G401.6 (cell line): ENCODE data around the gene GASK1A.

Experiments
- FAIRE-seq: peaks from 2 replicates; lab custom pipeline; 2012; peaks lifted over from hg19 to GRCh38; lab: Jason Lieb, UNC

The GASK1A gene

DNA sequence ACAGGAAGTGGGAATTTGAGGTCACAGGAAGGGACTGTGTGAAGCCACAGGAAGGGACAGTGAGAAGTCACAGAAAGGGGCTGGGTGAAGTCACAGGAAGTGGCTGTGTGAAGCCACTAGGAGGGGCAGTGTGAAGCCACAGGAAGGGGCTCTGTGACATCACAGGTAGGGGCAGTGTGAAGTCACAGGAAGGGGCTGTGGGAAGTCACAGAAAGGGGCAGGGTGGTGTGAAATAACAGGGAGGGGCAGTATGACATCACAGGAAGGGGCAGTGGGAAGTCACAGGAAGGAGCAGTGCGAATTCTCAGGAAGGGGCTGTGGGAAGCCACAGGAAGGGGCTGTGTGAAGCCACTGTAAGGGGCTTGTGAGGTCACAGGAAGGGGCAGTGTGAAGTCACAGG, 35.8 kb downstream of the GASK1A start:
- no peak for FAIRE-seq

DNA sequence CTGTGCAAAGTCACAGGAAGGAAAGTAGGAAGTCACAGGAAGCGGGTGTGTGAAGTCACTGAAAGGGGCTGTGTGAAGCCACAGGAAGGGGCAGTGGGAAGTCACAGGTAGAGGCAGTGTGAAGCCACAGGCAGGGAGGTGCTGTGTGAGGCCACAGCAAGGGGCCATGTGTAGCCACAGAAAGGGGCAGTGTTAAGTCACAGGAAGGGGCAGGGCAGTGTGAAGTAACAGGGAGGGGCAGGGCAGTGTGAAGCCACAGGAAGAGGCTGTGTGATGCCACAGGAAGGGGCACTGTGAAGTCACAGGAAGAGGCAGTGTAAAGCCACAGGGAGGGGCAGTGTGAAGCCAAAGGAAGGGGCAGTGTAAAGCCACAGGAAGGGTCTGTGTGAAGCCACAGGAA, 36.5 kb downstream of the GASK1A start:
- no peak for FAIRE-seq

DNA sequence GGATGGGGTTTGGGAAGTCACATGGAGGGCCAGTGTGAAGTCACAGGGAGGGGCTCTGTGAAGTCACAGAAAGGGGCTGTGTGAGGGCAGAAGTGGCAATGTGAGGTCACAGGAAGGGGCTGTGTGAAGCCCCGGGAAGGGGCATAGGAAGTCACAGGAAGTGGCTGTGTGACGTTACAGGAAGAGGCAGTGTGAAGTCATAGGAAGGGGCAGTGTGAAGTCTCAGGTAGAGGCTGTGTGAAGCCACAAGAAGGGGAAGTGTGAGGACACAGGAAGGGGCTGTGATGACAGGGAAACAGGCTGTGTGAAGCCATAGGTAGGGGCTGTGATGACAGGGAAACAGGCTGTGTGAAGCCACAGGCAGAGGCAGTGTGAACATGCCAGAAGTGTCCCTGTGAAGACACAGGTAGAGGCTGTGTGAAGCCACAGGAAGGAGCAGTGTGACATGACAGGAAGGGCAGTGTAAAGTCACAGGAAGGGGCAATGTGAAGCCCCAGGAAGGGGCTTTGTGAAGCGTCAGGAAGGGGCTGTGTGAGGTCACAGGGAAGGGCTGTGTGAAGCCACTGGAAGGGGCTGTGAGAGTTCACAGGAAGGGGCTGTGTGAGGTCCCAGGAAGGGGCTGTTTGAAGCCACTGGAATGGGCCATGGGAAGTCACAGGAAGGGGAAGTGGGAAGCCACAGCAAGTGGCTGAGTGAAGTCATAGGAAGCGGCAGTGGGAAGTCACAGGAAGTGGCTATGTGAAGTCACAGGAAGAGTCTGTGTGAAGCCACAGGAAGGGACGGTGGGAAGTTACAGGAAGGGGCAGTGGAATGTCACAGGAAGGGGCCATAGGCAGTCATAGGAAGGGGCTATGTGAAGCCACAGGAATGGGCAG, 37.1 kb downstream of the GASK1A start:
- no peak for FAIRE-seq

DNA sequence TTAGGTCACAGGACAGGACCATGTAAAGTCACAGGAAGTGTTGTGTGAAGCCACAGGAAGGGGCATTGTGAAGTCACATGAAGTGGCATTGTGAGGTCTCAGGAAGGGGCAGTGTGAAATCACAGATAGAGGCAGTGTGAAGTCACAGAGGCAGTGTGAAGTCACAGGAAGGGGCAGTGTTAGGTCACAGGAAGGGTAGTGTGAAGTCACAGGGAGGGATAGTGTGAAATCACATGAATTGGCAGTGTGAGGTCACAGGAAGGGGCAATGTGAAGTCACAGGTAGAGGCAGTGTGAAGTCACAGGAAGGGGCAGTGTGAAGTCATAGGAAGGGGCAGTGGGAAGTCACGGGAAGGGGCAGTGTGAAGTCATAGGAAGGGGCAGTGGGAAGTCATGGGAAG, 37.9 kb downstream of the GASK1A start:
- no peak for FAIRE-seq

DNA sequence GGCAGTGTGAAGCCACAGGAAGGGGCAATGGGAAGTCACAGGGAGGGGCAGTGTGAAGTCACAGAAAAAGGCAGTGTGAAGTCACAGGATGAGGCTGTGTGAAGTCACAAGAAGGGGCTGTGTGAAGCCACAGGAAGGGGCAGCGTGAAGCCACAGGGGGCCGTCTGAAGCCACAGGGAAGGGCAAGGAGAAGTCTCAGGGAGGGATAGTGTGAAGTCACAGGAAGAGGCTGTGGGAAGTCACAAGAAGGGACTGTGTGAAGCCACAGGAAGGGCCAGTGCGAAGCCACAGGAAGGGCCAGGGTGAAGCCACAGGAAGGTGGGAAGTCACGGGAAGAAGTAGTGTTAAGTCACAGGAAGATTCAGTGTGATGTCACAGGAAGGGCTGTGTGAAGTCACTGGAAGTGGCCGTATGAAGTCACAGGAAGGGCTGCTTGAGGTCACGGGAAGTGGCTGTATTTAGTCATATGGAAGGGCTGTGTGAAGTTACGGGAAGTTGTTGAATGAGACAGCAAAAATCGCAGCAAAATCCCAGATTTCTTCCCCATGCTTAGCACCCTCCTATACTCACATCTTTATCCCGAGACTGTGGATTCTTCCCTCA, 38.6 kb downstream of the GASK1A start:
- FAIRE-seq = no peak

DNA sequence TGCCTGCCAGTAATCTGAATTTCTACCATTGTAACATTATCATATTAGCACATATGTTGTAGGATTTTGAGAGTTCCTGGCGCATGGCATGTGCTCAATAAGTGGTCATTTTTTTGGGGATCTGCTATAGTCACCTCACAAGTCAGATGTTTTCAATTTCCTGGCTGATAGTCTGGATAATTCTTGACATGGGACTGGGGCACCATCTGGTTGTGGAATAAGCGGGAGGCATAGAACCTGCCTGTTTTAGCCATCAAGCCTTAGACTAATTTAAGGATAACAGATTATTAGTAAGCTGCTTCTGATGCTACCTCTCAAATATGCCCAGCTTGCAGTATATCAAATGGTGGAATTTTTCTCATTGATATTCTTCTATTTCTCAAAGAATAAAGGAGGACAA, 39.1 kb downstream of the GASK1A start:
- no peak for FAIRE-seq

DNA sequence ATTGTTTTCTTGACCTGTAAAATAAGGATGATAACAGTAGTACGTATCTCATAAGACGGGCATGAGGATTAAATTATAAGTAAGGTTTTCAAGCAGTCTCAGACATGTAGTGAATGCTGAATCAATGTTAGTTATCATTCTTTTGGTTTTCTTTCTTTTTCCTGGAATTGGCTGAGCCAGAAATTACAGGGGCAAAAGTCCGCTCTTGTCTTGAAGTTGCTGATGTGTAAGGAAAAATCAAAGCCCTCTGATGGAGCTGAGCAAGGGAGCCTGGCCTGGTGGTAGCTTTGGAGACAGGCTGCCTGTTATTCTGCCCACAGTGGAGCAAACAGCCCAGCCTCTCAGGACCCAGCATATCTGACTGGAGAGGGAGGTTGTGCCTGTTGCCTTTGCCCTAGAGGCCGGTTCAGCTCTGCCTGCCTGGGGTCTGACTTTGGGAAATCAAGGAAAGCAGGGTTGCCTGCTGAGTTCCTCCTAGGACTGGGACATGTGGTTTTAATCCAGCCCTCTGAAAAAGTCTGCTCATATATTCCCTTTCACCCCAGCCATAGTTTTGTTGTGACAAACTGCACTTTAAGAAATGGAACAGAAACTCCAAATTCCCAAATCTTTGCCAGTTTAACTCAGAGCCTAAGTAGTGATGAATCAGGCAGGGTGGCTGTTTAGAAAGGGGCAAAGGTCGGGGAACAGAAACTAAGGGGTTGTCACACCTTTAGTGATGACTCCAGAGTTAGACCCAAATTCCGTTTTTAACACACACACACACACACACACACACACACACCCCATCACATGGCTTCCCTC, 40.1 kb downstream of the GASK1A start:
- no peak for FAIRE-seq

DNA sequence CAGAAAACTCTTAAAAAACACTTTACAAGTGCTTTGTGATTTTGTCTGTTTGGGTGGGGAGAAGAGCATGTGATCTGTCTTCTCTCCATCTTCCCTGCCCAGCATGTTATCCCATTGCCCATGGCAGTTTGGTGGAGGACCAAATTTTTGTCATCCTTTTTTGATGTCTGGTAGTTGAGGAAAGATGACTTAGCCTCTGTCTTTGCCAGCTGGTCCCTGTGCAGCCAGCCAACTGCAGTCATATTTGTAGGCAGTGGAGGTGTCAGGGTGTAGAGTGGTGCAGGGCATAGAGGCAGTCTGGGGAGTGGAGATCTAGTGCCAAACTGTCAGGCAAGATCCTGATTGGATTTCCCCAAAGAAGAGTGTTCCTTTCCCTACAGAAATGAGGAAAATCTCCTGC, 40.7 kb downstream of the GASK1A start:
- no peak for FAIRE-seq

DNA sequence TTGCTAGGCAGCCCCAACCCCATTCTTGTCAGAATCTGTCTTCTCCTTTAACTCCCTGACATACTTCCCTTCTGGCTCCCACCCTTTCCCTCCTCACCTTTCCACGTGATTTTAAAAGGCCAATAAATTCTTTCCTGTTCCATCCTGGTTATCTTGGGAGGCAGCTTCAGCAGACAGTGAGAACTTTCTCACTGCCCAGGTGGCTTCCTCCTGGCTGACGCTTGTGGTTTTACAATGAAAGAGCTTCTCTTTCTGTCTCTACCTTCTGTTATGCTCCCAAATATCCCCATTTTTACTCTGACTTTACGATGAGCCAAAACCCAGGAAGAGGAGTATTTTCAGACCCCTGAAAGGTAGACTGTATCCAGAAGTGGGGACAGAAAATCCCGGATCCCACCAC, 42.1 kb downstream of the GASK1A start:
- FAIRE-seq = no peak

DNA sequence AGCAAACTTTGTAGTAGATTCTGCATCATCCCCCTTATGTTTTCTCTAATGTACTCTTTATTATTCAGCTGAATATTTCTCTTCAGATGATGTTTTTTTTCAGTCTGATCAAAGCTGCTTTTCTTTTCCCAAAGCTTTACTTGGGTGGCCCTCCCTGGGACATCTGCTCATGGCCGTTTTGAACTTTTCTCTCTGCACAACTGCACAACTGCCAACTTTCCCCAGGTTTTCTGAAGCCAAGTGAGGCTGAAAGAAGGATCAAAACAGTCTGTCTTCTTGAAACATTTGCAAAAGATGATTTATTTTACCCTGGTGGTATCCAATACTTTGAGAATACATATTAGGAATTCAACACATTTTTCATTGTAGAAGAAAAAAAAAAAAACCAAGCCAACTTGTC, 43.0 kb downstream of the GASK1A start:
- no peak for FAIRE-seq

DNA sequence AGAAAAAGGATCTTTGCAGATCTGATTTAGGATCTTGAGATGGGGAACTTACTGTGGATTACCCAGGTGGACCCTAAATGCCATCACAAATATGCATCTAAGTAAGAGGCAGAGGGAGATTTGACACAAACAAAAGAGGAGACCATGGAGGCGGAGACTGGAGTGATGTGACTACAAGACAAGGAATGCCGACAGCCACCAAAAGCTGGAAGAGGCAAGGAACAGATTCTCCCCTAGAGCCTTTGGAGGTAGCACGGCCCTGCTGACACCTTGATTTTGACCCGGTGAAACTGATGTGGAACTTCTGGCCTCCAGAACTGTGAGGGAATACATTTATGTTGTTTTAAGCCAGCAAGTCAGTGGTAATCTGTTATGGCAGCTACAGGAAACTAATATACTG, 44.0 kb downstream of the GASK1A start:
- FAIRE-seq = no peak

DNA sequence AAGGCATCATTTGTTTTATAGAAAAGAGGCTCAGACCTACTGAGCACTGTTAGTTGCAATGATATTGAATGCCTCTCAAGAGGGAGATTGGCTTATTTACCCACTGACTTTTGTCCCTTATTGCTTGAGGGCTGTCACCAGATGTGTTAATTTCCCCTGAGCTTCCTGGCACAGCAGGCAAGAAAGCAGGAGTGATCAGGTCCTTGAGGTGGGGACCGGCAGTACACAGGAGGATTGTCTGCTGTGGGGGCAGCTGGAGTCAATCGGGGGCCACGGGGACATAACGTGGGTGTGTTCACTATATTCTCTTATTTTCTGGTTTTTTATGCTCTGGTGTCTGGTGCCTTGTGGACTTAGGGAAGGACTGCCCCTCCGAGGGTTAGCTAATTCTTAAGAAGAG, 44.6 kb downstream of the GASK1A start:
- no peak for FAIRE-seq

DNA sequence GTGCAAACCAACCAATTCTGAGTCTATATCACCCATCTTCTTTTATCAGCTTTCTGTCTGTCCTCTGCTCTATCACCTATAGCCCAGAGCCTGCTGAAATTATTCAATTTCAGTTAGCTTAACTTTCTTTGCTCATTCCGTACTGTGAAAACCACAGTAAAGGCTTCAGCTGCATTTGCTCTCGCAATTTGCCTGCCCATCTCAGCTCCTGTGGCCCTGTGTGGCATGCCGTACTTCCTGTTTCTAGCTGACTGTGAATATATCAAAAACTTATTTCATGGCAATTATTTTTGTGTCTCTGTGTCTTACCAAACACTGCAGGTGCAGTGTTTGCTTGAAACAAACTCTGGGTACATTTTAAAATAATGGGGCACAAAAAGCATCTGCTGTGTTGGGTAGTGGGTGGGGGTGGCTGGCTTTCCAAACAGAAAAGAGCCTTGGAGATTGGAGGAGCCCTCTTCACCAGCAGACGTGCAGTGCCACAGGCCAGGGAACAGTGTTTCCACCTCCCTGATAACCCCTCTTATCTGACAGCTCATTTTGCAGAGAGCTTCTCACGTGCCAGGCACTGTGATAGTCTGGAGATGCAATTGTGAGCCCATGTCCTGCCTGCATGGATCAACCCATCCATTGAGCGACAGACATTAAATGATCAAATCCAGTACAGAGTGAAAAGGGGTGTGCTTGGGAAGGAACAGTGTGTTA, 45.2 kb downstream of the GASK1A start:
- no peak for FAIRE-seq

DNA sequence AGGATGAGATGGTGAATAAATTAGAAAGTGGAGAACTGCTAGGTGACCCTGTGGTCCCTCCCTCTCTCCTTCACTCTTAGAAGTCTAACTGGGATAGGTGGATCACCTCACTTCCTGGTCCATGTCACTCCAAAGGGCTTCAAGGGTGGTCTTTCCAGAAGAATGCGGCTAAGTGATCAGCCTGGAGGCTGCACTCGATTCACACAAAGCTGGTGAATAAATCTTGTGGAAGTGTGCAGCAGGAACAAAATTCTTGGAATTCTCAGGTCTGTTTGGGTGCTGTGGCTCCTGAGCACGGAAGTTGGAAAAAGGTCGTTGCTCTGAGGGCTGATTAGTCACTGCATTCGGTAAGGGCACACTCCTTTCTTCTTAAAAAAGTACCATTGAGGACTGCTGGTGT, 46.3 kb downstream of the GASK1A start:
- FAIRE-seq = no peak

DNA sequence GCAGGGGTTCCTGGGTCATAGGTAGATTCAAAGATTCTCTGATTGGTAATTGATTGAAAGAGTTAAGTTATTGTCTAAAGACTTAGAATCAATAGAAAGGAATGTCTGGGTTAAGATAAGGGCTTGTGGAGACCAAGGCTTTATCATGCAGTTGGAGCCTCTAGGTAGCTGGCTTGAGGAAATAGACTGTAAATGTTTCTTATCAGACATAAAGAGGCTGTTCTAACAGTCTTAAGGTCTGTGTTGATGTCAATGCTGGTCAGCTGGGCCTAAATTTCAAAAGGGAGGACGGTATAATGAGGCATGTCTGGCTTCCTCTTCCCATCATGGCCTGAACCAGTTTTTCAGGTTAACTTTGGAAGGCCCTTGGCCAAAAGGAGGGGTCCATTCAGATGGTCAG, 48.9 kb downstream of the GASK1A start:
- no peak for FAIRE-seq

DNA sequence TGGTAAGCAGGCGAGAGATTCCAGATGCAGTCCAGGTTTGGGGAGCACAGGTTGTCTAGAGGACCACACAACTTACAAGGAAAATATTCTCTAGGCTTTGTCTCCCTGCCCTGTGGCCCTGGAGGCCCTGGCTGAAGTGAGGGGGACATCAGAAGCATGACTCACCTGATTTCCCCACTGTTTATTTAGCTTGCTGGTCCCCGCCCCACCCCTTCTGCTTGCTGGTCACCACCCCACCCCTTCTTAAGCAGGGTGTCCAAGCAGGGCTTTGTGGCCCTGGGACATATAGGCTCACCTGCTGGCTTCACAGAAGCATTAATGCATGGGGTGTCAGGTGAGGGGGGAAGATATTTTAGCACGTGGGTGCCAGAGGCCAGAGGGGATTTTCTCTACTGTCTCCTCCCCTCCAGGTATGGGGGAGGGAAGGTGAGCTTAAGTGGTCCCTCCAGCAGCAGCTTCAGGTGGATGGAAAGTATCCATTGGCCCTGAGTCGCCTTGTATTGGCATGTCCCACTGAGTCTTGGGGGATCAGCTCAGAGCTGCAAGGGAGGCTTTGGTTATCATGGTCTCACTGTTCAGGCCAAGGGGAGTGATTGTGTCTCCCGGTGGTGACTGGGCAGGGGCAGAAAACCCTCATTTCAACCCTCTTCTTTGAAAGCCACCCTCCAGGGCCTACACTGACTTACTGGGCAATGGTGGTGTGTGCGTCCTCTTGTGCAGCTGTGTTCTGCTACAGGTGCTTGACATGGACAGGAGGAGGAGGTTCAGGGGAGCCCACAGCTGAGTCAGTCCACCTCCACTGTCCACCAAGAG, 49.8 kb downstream of the GASK1A start:
- no peak for FAIRE-seq

DNA sequence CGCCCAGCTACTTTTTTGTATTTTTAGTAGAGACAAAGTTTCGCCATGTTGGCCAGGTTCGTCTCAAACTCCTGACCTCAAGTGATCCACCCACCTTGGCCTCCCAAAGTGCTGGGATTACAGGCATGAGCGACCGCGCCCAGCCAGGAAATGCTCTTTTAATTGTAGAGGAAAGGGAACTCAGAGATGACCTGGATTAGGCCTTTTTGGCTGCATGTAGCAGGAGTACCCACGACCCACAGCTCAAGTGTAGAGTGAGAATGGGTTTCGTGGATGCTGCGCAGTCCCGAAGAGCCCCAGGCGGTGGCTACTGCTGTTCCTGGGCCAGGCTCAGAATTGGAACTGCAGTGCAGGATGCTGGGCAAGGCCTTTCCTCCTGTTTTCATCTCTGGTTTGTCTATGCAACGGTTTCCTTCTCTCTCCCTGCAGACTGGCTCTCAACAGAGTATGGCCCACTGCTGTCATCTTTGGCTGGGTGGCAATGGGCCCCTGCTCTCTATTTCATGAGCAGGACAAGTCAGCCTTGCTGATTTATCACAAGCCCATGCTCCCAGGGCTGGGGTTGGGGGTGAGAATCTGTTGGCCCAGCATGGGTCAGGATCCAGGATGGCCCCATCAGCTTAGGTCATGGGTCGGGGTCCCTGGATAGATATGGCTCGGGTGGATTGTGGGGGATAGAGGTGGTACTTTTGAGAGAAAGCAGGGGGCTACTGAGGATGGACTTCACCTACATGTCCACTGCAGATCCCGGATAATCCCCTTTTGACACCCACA, 51.2 kb downstream of the GASK1A start:
- FAIRE-seq = no peak

DNA sequence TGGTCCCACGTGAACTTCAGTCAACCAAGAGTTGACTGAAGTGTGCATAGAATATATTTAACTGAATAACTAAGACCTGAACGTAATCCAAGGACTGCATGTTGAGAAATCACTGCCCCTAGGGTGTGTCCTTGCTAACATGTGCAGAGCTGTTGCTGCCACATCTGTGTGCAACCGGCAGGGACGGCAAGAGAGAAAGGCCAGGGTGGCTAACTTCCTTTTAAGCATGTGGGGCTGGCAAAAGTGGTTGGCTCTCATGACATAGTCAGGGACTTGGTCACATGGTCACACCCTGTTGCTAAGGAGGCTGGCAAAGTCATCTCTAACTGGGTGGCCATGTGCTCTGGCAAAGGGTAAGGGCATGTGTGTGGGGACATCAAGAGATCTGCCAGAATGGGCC, 52.4 kb downstream of the GASK1A start:
- FAIRE-seq = no peak

DNA sequence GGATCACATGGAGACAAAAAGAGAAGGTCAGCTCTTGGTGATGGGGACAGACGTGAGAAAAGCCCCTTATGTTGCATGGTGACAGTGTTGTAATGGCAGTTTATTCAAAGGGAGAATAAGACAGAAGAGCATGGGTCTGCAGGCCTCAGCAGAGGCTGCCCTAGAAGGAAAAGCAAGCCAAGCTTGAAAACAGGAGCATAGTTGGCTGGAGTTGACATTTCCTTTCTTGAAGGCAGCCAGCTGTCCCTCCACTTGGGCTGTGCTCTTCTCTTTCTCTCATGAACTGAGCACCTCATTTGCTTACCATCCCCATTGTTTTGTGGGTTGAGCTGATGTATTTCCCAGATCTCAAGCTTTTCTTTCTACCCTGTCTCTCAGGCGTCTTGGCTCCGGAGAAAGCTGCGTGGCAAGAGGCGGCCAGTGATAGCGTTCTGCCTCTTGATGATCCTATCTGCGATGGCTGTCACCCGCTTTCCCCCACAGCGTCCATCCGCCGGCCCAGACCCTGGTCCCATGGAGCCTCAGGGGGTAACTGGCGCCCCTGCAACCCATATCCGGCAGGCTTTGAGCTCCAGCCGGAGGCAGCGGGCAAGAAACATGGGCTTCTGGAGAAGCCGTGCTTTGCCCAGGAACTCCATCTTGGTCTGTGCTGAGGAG, 52.9 kb downstream of the GASK1A start:
- FAIRE-seq = no peak
